ENCODE measurements around the gene TIMP3.
"Not testable (repeated sequence)": the region's sequence is repeated elsewhere in the genome, so short reads cannot be mapped to it uniquely, and the experiment has no call there.

The TIMP3 gene

GRCh38 chr22:32801537-32802236 lies at the start of gene TIMP3:
TIMP3 (plus strand) TSS chr22:32801705; CDS start chr22:32802002, 297 bp downstream.
- TF ChIP-seq, protein P1, sequence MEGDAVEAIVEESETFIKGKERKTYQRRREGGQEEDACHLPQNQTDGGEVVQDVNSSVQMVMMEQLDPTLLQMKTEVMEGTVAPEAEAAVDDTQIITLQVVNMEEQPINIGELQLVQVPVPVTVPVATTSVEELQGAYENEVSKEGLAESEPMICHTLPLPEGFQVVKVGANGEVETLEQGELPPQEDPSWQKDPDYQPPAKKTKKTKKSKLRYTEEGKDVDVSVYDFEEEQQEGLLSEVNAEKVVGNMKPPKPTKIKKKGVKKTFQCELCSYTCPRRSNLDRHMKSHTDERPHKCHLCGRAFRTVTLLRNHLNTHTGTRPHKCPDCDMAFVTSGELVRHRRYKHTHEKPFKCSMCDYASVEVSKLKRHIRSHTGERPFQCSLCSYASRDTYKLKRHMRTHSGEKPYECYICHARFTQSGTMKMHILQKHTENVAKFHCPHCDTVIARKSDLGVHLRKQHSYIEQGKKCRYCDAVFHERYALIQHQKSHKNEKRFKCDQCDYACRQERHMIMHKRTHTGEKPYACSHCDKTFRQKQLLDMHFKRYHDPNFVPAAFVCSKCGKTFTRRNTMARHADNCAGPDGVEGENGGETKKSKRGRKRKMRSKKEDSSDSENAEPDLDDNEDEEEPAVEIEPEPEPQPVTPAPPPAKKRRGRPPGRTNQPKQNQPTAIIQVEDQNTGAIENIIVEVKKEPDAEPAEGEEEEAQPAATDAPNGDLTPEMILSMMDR (IDR thresholded peaks at IDR 0.05; ENCODE audit: low read depth, low read length, missing control alignments): no peak
- peak within 1 kb of the TSS; percentile 62 for H3K4me3 ChIP-seq (ENCODE audit: low read depth, low read length)
- peak; percentile 19 for DNase-seq (ENCODE audit: low read depth)
- in situ Hi-C loops (cut with HindIII; ENCODE audit: low sequenced_read_pairs): no loop called here

GRCh38 chr22:32752326-32752725 lies 49.2 kb upstream of the TIMP3 start:
- in situ Hi-C loops (cut with HindIII; ENCODE audit: low sequenced_read_pairs): no loop called here
- no peak for DNase-seq (ENCODE audit: low read depth)
- TF ChIP-seq, protein P1 (IDR thresholded peaks at IDR 0.05; ENCODE audit: low read depth, low read length, missing control alignments): no peak
- H3K4me3 ChIP-seq (ENCODE audit: low read depth, low read length): no peak overlapping the region

DNA sequence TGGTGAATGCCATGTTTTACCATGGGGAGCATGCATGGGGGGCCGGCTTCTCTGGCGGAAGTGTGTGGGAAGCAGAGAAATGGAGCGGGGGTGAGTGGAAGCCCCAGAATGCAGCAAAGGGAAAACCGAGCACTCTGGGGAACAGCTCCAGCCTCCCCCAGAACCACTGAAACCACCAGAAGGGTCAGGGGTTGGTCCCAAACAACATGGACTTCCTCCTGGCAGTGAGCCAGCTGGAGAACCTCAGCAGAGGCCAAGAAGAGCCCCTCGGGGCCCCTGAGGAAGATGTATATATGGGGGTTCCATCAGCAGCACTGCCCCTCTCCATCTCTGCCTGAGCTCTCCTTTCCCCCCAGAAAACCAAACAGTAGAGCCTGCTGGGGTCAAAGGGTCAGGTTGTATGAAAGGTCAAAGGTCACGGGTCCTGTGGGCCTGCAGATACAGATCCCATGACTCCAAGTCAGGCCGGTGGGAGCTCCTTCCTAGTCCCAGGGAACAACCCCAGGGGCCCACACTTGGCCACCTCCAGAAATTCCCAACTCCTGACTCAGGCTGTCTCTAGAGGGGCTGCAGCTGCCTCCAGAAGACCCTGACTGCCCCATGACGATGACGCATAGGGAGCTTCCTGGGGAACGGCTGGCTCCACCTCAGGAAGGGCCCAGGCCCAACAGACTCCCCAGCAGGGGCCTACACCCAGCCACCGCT lies 48.5 kb upstream of the TIMP3 start:
- no peak for DNase-seq (ENCODE audit: low read depth)
- no peak overlapping the region for H3K4me3 ChIP-seq (ENCODE audit: low read depth, low read length)
- in situ Hi-C loops (cut with HindIII; ENCODE audit: low sequenced_read_pairs): no loop called here
- TF ChIP-seq, protein P1 (IDR thresholded peaks at IDR 0.05; ENCODE audit: low read depth, low read length, missing control alignments): no peak

DNA sequence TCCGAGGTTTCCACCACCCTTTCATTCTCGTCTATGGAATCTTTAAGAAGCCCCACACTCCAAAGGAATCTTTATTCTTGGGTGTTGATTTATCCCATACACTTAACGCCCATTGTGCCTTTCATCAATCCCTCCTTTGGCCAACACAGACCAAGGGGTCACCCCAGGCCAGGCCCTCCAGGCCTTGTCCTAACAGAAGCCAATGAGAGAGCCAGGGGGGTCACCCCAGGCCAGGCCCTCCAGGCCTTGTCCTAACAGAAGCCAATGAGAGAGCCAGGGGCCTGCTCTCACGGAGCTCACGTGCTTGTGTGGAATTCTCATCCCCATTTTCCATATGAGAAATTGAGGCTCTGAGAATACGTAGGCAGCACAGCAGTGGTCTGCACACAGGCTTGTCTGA lies 47.9 kb upstream of the TIMP3 start:
- TF ChIP-seq, protein P1 (IDR thresholded peaks at IDR 0.05; ENCODE audit: low read depth, low read length, missing control alignments): no peak
- no peak overlapping the region for H3K4me3 ChIP-seq (ENCODE audit: low read depth, low read length)
- no peak for DNase-seq (ENCODE audit: low read depth)
- in situ Hi-C loops (cut with HindIII; ENCODE audit: low sequenced_read_pairs): no loop called here

GRCh38 chr22:32754413-32755041 lies 47.0 kb upstream of the TIMP3 start:
- in situ Hi-C loops (cut with HindIII; ENCODE audit: low sequenced_read_pairs): no loop called here
- TF ChIP-seq, protein P1 (IDR thresholded peaks at IDR 0.05; ENCODE audit: low read depth, low read length, missing control alignments): no peak
- H3K4me3 ChIP-seq (ENCODE audit: low read depth, low read length): no peak overlapping the region
- no peak for DNase-seq (ENCODE audit: low read depth)

DNA sequence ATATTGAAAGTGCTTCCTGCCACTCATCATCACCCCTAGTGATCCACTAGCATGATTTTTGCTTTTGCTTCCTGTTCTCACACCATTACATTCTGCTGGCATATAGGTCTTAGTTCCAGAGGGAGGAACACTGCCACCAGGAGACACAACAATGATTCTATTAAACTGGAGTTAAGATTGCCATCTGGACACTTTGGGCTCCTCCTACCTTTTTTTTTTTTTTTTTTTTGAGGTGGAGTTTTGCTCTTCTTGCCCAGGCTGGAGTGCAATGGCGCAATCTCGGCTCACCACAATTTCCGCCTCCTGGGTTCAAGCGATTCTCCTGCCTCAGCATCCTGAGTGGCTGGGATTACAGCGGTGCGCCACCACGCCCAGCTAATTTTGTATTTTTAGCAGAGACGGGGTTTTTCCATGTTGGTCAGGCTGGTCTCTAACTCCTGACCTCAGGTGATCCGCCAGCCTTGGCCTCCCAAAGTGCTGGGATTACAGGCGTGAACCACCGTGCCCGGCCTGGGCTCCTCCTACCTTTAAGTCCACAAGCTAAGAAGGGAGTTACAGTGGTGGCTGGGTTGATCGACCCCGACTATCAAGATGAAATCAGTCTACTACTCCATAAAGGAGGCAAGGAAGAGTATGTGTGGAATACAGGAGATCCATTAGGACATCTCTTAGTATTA lies 44.3 kb upstream of the TIMP3 start:
- H3K4me3 ChIP-seq (ENCODE audit: low read depth, low read length); in situ Hi-C loops (cut with HindIII; ENCODE audit: low sequenced_read_pairs); DNase-seq (ENCODE audit: low read depth): not testable (repeated sequence)

Data from astrocyte of the cerebellum (primary cell).